DOHH2 (cell line): Measurements from ENCODE around the gene CDK5RAP2.
"Not testable (repeated sequence)": the region's sequence is repeated elsewhere in the genome, so short reads cannot be mapped to it uniquely, and the experiment has no call there.

Source experiments
- H3F3A ChIP-seq: fragments of 200-600 bp; sonication (generic), shearing (Covaris generic); 2 replicates; pipeline ENCODE4 v1.6.0; 2016; ENCODE audit warnings: antibody characterized with exemption, mild to moderate bottlenecking; ENCODE audit not compliant: control insufficient read depth, insufficient read depth
- H3K27ac ChIP-seq: fragments of 200-600 bp; sonication (generic); 2 replicates; pipeline ENCODE4 v1.5.1; 2014; ENCODE audit warnings: low read depth, mild to moderate bottlenecking, low read length, moderate library complexity
- H3K27me3 ChIP-seq: fragments of 200-600 bp; sonication (generic); 2 replicates; pipeline ENCODE4 v1.6.1; 2014; ENCODE audit warnings: mild to moderate bottlenecking, low read length, mixed read lengths; ENCODE audit not compliant: control insufficient read depth
- H3K36me3 ChIP-seq: fragments of 200-600 bp; sonication (generic); 2 replicates; pipeline ENCODE4 v1.6.1; 2014; ENCODE audit warnings: mild to moderate bottlenecking, low read length, moderate library complexity, mixed read lengths; ENCODE audit not compliant: control insufficient read depth
- H3K4me1 ChIP-seq: fragments of 200-600 bp; sonication (generic); 2 replicates; pipeline ENCODE4 v1.6.1; 2014; ENCODE audit warnings: mild to moderate bottlenecking, low read length, mixed read lengths; ENCODE audit not compliant: control insufficient read depth
- H3K4me2 ChIP-seq: fragments of 200-600 bp; sonication (generic); 2 replicates; pipeline ENCODE4 v1.6.0; 2014; ENCODE audit warnings: mild to moderate bottlenecking, low read length, moderate library complexity
- H3K4me3 ChIP-seq: fragments of 200-600 bp; sonication (generic); 2 replicates; pipeline ENCODE4 v1.5.1; 2014; ENCODE audit warnings: mild to moderate bottlenecking, low read length, mixed read lengths
- H3K79me2 ChIP-seq: fragments of 200-600 bp; sonication (generic); 2 replicates; pipeline ENCODE4 v1.6.1; 2014; ENCODE audit warnings: mild to moderate bottlenecking, low read length, mixed read lengths; ENCODE audit not compliant: control insufficient read depth
- H3K9me2 ChIP-seq: fragments of 200-600 bp; sonication (generic); replicated peaks from 2 replicates; pipeline ENCODE4 v1.6.1; 2014; ENCODE audit warnings: mild to moderate bottlenecking, low read length, mixed read lengths; ENCODE audit not compliant: control insufficient read depth
- H3K9me3 ChIP-seq: fragments of 200-600 bp; sonication (generic); 2 replicates; pipeline ENCODE4 v1.6.1; 2014; ENCODE audit warnings: antibody characterized with exemption, low read length, mixed read lengths; ENCODE audit not compliant: control insufficient read depth, insufficient read depth
- H4K20me1 ChIP-seq: fragments of 200-600 bp; sonication (generic); 2 replicates; pipeline ENCODE4 v1.6.0; 2014; ENCODE audit warnings: low read depth, mild to moderate bottlenecking, antibody characterized with exemption, low read length, moderate library complexity; ENCODE audit not compliant: control insufficient read depth, insufficient read depth
- EZH2phosphoT487 ChIP-seq: fragments of 200-600 bp; sonication (generic); IDR thresholded peaks from 2 replicates; pipeline ENCODE4 v1.6.1; 2017; ENCODE audit warnings: borderline replicate concordance, mild to moderate bottlenecking, antibody characterized with exemption, low read length, moderate library complexity, mixed read lengths
- TF ChIP-seq, protein P1 (sequence below): fragments of 200-600 bp; sonication (generic); IDR thresholded peaks from one replicate; pipeline ENCODE4 v1.5.1; 2014; ENCODE audit warnings: antibody characterized with exemption, mild to moderate bottlenecking, low read depth, low read length; ENCODE audit not compliant: poor library complexity, severe bottlenecking

The CDK5RAP2 gene

DNA sequence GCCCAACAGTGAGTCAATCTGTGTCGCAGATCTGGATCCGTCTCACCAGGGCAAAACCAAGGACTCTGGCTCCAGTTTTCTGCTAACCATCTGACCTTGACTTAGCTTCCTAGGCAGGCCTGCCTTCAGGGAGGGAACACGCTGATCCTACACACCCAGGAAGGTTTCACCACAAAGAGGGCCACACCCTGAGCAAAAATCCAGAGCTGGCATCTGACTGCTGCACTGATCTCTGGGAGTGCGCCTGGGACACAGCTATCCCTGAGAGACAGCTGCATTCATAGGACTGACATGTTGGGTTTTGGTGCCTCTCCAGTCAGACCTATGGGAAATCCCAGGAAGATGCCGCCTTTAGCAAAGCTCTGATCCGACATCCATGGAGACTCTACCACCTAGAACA is 47.5 kb downstream of the CDK5RAP2 start:
- Histone ChIP-seq H3K9me2 (no peaks in the 10 kb centered on the region), H3F3A (no peaks in the 10 kb centered on the region), H3K4me3 (no peak overlapping the region), H4K20me1 (no peaks in the 10 kb centered on the region), H3K4me1 (no peaks in the 10 kb centered on the region), H3K79me2 (no peaks in the 10 kb centered on the region), H3K9me3 (no peaks in the 10 kb centered on the region), H3K4me2 (no peak overlapping the region), H3K27me3 (no peaks in the 10 kb centered on the region), H3K36me3 (peaks cover 85% of the 10 kb centered on the region), H3K27ac (no peak overlapping the region)
- TF ChIP-seq, protein P1, sequence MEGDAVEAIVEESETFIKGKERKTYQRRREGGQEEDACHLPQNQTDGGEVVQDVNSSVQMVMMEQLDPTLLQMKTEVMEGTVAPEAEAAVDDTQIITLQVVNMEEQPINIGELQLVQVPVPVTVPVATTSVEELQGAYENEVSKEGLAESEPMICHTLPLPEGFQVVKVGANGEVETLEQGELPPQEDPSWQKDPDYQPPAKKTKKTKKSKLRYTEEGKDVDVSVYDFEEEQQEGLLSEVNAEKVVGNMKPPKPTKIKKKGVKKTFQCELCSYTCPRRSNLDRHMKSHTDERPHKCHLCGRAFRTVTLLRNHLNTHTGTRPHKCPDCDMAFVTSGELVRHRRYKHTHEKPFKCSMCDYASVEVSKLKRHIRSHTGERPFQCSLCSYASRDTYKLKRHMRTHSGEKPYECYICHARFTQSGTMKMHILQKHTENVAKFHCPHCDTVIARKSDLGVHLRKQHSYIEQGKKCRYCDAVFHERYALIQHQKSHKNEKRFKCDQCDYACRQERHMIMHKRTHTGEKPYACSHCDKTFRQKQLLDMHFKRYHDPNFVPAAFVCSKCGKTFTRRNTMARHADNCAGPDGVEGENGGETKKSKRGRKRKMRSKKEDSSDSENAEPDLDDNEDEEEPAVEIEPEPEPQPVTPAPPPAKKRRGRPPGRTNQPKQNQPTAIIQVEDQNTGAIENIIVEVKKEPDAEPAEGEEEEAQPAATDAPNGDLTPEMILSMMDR: no peak
- no peak for TF ChIP-seq EZH2phosphoT487

DNA sequence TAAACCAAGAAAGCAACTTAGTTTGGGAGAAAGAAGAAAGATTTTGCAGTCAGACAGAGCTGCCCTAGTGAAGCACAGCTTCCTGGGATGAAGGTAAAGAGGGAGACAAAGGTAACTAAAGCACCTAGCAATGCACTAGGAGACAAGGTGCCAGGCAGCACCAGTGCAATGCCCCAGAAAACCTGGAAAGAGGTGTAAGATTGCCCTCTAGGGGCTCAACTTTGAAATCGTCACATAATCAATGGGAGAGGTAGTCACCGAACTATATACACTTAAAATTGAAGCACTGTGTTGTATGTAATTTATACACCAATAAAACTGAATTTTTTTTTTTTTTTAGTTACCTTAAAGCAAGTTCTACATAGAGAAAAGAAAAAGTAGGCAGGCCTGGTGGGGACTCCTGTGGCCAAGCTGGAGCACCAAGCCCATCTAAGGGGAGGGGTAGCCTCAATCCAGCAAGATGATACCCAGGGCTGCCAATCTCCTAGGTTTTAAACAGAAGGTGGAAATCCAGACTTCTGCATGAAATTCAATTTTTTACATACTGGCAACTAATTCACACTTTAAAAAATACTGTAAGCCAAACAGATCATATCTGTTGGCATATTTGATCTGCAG is 48.2 kb downstream of the CDK5RAP2 start:
- H3F3A ChIP-seq: no peaks in the 10 kb centered on the region
- H3K9me2 ChIP-seq: no peaks in the 10 kb centered on the region
- TF ChIP-seq EZH2phosphoT487: no peak
- TF ChIP-seq, protein P1: peak; percentile 38
- H3K4me1 ChIP-seq: no peaks in the 10 kb centered on the region
- no peak overlapping the region for H3K4me3 ChIP-seq
- no peak overlapping the region for H3K4me2 ChIP-seq
- H3K27ac ChIP-seq: no peak overlapping the region
- H3K27me3 ChIP-seq: no peaks in the 10 kb centered on the region
- no peaks in the 10 kb centered on the region for H4K20me1 ChIP-seq
- H3K9me3 ChIP-seq: no peaks in the 10 kb centered on the region
- no peaks in the 10 kb centered on the region for H3K79me2 ChIP-seq
- H3K36me3 ChIP-seq: peaks cover 83% of the 10 kb centered on the region

DNA sequence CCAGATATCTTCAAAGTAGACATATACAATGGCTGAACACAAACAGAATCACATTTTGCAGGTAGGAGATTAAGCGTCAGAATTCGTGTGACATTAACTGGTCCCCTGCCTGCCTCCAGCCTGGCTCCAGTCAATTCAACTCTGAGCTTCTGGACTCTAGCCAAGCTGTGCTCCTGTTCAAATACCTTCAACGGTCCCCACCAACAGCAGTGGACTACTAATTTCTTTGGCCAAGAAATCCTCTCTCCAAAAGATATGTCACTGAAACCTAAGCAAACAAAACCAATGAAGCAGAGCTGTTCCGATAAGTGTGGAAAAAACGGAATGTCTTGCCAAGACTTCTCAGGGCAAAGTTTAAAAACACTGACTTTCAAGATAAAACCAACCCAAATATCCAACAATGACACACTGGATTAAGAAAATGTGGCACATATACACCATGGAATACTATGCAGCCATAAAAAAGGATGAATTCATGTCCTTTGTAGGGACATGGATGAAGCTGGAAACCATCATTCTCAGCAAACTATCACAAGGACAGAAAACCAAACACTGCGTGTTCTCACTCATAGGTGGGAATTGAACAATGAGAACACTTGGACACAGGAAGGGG is 49.6 kb downstream of the CDK5RAP2 start:
- not testable (repeated sequence) for H3K4me1 ChIP-seq, H3K27me3 ChIP-seq, H4K20me1 ChIP-seq, H3K9me3 ChIP-seq, H3K4me3 ChIP-seq, H3K79me2 ChIP-seq, H3F3A ChIP-seq, H3K27ac ChIP-seq, H3K4me2 ChIP-seq, H3K9me2 ChIP-seq
- peaks cover 83% of the 10 kb centered on the region for H3K36me3 ChIP-seq

DNA sequence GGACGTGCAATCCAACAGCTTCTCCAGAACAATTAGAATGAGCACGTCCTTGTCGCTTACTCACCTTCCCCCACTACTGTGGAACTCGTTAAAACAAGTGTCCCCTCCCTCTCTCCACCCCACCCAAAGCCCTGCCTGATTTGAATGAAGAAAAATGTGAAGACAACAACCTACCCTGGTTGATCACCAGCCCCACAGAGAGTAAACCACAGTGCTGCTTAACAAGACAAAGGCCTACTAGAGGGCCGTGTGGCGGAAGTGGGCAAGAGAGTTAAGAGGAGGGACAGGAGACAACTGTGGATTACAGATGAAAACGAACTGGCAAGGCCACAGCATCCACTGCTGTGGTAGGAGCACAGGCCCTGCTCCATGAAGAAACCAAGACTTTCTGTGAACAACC is 51.1 kb downstream of the CDK5RAP2 start:
- Histone ChIP-seq H4K20me1 (no peaks in the 10 kb centered on the region), H3K27ac (no peak overlapping the region), H3K9me2 (no peaks in the 10 kb centered on the region), H3K36me3 (peaks cover 85% of the 10 kb centered on the region), H3K9me3 (no peaks in the 10 kb centered on the region), H3K4me1 (no peaks in the 10 kb centered on the region), H3K4me2 (no peak overlapping the region), H3K4me3 (no peak overlapping the region), H3F3A (no peaks in the 10 kb centered on the region), H3K79me2 (no peaks in the 10 kb centered on the region), H3K27me3 (no peaks in the 10 kb centered on the region)
- no peak for TF ChIP-seq EZH2phosphoT487
- TF ChIP-seq, protein P1: no peak
